GM19397 (cell line): ENCODE results near the gene TP53RK.

ENCODE experiments used
- ATAC-seq: cut with Tn5 transposase; IDR thresholded peaks from one replicate; pipeline ENCODE4 v1.9.1; 2021; ENCODE audit warnings: mild to moderate bottlenecking, moderate library complexity; ENCODE audit not compliant: unreplicated experiment

The TP53RK gene

DNA sequence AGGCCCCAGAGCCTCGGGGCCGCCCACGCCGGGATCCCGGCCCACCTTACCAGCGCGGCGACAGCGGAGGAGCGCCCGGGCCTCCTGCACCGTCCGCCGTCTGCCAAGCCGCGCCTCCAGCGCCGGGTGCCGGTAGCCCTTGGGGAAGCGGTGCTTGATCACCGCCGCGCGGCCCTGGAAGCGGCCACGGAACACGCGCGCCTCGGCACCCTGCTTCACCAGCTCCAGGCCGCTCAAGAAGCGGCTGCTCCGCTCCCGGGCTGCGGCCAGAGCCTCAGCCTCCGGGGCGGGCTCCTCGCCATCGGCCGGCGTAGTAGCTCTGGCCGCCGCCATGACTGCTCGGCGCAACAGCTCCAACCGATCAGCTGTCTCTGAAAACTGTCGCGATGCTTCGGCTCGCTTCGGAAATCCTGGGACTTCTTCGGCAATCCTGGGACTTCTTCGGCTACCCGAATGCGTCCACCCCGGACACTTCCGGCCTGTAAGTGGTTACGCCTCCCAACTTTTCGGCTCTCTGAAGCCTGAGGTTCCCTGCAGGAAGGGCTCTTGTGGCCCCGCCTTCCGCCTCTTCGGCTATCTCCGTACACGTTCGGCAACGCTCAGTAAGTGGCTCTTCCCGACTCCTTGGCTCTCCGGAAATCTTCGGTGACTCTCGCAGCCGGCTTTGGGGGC lies at the start of gene TP53RK:
TSS of gene TP53RK (minus strand) at position 363 of the 672 bp plus-strand sequence. CDS start at position 333, 30 bp downstream.
- peak; percentile 88 for ATAC-seq

- ATAC-seq: no peak
Observed at GRCh38 chr20:46735436-46735835, 46.2 kb upstream of the TP53RK start.

- no peak for ATAC-seq
Observed at GRCh38 chr20:46731770-46732169, 42.5 kb upstream of the TP53RK start.

DNA sequence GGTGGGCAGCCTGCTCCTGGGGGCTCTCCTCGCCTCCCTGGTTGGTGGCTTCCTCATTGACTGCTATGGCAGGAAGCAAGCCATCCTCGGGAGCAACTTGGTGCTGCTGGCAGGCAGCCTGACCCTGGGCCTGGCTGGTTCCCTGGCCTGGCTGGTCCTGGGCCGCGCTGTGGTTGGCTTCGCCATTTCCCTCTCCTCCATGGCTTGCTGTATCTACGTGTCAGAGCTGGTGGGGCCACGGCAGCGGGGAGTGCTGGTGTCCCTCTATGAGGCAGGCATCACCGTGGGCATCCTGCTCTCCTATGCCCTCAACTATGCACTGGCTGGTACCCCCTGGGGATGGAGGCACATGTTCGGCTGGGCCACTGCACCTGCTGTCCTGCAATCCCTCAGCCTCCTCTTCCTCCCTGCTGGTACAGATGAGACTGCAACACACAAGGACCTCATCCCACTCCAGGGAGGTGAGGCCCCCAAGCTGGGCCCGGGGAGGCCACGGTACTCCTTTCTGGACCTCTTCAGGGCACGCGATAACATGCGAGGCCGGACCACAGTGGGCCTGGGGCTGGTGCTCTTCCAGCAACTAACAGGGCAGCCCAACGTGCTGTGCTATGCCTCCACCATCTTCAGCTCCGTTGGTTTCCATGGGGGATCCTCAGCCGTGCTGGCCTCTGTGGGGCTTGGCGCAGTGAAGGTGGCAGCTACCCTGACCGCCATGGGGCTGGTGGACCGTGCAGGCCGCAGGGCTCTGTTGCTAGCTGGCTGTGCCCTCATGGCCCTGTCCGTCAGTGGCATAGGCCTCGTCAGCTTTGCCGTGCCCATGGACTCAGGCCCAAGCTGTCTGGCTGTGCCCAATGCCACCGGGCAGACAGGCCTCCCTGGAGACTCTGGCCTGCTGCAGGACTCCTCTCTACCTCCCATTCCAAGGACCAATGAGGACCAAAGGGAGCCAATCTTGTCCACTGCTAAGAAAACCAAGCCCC lies 36.2 kb upstream of the TP53RK start:
- ATAC-seq: no peak

- ATAC-seq: no peak
Observed at GRCh38 chr20:46724343-46724959, 35.2 kb upstream of the TP53RK start.

- no peak for ATAC-seq
Observed at GRCh38 chr20:46723039-46723438, 33.8 kb upstream of the TP53RK start.

GRCh38 chr20:46722450-46722849 lies 33.2 kb upstream of the TP53RK start:
- no peak for ATAC-seq

DNA sequence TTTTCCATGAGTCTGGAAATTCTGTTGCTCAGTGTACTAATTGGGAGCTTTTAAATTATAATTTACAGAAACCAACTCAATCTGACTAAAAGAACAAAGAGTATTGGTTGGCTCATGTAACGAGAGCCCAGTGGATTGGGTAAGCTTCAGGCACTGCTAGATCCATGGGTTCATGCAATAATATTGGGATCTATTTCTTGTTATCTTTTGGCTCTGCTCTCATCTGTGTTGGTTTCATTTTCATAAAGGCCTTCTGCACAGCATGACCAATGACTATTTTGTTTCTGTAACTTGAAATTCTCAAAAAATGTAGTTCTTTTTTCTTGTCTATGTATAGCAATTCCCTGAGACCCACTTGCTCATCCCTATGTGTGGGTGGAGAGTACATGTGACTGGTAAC lies 32.2 kb upstream of the TP53RK start:
- no peak for ATAC-seq

- no peak for ATAC-seq
Observed at GRCh38 chr20:46720776-46721425, 31.7 kb upstream of the TP53RK start.

DNA sequence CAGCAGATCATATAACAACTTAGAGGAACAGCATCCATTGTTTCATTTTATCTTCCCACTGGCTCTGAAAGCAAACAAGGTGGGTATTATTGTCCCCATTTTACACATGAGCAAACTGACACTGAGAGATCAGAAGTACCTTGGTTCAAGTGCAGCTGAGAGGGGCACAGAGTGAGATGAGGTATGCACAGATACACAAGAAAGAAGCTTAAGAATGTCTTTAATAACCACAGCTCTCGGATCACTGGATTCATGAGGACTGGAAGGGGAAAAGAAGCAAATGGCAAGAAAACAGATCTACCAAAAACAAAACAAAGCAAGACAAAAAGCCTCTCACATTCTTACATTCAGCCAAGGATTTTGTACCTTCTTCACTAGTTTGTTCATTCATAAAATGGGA lies 30.8 kb upstream of the TP53RK start:
- no peak for ATAC-seq

DNA sequence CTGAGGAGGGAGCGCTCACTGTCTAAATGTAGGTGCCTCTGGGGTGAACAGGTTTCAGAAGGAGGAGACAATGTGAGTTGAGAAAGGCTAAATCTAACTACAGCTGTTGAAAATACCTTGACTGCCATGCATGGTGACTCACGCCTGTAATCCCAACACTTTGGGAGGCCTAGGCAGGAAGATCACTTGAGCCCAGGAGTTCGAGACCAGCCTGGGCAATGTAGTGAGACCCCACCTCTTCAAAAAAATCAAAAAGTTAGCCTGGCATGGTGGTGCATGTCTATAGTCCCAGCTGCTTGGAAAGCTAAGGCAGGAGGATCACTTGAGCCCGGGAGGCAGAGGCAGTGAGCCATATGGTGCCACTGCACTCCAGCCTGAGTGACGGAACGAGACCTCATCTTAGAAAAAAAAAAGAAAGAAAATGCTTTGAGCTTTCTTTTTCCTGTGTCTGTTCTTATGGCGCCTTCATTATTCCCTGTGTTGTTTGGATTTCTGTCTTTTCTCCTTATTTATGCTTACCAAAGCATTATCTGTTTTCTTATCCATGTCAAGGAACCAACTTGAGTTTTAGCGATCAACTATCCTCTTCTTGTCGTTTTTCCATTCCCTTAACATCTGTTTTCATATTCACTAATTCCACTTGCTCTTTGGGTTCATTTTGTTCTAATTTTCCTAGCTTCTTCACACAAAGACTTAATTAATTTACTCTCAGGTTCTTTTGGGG lies 28.7 kb upstream of the TP53RK start:
- ATAC-seq: no peak

GRCh38 chr20:46715292-46715756 lies 26.1 kb upstream of the TP53RK start:
- no peak for ATAC-seq

GRCh38 chr20:46713957-46714834 lies 25.0 kb upstream of the TP53RK start:
- ATAC-seq: no peak

DNA sequence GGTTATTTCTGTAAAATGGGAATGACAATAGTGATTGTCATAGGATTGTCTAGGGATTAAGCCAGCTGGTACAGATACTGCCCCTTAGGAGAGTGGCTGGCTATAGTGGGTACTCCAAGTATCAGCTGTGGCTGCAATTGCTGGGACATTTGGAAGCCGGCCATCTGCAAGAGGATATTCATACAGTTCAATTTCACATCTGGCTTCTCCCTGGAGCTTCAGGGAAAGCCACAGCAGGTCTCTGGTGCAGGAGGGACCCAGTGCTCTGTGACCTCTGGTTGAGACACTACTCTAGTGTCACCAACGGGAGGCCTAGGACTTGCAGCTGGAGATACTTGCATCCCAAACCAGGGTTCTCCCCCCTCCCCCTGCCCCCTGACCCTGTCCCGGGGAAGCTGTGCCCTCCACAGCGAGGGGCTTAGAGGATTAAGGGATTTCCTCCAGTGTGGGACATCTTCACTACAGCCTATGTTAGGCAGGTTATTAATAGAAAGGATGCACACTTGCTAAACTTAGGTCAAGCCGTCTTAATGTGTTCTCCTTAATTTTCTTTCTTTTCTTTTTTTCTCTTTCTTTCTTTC lies 22.9 kb upstream of the TP53RK start:
- ATAC-seq: no peak

GRCh38 chr20:46710153-46710913 lies 21.1 kb upstream of the TP53RK start:
- ATAC-seq: no peak

DNA sequence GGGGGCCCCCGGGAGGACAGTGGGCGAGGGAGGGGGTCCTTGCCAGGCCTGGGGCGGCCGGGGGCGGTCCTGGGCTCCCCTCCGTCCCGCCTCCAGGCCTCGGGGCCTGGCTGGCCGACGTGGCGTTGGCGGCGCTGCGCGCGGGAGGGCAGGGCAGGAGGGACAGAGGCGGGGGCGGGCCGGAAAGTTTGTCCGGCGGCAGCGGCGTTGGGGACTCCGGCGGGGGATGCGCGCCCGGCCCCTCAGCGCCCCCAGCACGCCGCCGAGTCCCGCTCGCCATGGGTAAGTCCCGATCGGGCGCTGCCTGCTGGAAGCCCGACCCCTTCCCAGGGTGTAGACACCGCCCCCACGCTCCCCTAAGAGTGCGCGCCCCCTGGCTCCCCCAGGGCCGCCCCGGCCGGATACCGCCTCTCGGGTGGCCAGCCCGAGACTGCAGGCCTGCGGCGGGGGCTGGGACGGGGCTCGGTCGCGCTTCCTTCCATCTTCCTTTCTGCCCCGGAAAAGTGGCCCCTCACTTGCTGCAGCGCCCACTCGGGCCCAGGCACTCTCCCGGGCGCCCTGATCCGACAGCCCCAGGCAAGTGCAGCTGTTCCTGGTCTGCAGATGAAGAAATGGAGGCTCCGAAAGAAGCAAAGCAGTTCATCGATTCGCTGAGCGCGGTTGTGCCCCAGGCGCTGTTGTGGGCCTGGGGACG lies 20.4 kb upstream of the TP53RK start, which contains the start of gene SLC2A10:
TSS of gene SLC2A10 (plus strand) at position 191 of the 694 bp plus-strand sequence. CDS start at position 279, 88 bp downstream.
- no peak for ATAC-seq

DNA sequence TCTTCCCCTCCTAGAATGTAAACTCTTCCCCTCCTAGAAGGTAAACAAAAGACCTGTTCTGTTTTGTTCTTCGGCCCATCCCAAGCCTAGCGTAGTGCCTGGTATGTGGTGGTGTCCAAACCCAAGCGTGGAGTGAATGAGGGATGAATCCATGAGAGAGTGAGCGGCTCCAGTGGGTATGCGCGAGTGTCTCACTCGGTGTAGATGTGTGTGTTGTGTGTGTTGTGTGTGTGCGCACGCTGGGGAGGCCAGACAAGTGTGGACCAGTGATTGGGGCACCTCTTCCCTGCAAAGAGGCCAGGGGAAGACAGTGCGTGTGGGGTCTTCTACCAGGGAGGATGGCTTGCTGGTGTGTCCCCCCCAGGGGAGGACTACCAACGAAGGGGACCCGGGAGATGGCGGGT lies 19.8 kb upstream of the TP53RK start:
- ATAC-seq: no peak
